Stimulated activated CD4-positive, alpha-beta T cell treated with anti-CD3 and anti-CD28 coated beads, Interleukin-15, amount 100 ng/mL, for 1 hour (primary cell): ENCODE data around the gene LRRC18.

Experiments
- DNase-seq, 2 donors: peaks; one replicate each; pipeline ENCODE4 v3.0.0-alpha.2; 2020; ENCODE audit warnings: low read depth in 1 of 2, low spot score in 1 of 2

Gene LRRC18

DNA sequence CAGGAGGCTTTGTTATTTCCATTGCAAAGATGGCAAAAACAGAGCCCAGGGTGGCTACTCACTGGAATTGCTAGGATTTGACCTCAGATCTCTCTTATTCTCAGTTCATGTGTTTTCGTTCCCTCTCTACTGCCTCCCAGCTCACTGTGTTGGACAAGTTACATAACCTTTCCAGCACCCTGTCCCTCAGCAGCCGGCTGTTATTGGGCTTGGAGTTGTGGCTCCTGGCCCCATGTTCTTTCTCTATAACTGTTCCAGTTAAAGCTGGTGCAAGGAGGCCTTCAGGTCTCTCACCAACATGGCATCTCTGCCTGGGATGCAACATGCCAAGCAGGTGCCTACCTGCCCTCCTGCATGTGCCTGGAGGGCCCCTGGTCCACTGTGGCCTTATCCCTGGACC is 56.8 kb downstream of the LRRC18 start:
- no peak for DNase-seq

DNA sequence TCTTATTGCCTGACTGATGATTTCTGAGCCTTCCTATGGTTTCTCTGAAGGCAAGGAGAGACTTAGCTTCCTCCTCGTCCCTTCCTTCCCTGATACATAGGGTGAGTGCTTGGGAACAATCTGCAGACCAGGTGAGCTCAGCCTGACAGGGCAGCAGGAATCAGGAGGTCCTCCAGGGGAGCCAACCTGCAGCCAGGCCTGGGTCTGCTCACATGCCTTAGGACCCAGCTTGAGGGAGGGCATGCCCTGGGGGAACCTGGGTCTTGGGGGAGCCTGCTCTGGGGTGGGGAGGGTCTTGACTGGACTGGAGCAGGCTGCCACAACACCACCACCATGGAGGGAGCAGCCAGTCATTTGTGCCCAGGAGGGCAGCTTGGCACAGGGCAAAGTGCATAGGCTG is 57.7 kb downstream of the LRRC18 start:
- DNase-seq = no peak

DNA sequence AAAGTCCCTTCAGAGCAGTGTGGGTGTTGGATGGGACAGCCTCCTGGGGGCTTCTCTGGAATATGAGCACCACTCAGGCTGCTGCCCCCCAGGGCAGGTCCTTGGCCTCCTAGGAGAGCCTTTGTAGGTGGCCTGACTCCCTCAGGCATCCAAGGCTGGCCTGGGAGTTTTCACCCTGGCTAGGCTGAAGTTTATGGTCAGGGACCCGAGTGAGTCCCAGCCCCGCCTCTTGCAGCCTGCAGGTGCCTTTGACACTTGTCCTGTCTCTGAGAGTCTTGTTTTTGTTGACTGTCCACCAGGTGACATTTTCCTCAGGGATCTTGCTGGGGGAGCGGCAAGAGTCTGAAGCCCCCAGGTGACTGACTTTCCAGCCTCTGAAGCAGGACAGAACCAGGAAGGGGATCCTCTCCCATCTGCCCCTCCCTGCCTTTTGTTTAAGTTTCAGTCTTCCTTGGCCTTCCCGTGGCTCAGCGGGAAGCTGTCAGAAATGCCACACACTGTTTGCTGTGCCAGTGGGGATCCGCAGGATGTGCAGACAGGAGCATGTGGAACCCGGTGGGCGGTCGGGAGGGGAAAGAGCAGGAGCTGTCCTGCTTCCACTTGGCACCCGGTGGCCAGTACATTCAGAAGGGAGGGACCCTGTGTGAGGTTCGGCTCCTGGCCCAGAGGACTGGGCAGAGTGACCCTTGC is 59.5 kb downstream of the LRRC18 start:
- no peak for DNase-seq

DNA sequence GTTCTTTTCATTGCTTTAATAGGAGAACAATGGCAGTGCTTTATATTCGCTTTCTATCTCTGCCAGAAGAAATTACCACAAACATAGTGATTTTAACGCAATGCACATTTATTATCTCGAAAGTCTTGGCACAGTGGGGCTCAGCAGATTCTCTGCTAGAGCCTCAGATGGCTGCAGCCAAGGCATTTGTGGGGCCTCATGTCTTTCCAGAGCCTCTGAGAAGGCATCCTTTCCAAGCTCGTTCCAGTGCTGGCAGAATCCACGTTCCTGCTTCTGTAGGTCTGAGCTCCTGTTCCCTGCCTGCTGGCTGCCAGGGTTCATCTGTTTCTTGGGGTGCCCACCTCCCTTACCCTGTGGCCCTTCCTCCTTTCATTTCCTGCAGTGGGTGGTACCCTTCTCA is 60.2 kb downstream of the LRRC18 start:
- DNase-seq = no peak

DNA sequence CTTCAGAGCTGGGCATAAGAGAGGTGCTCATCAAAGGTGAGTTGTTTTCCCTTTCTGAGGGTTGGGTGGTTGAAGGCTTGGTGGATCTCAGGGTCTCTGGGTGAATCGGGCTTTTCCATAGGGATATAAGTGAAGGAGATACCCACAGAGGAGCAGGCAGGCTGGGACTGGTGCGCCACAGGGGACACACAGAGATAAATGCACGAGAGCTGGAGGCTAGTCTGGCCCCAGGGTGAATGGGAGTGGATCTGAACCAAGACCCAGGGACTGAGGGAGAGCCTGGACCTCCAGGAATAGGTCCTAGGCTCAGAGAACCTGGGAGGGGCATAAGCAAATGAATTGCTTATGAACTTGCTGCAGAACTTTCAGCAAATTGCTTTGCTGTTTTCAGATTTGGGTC is 61.5 kb downstream of the LRRC18 start:
- no peak for DNase-seq

DNA sequence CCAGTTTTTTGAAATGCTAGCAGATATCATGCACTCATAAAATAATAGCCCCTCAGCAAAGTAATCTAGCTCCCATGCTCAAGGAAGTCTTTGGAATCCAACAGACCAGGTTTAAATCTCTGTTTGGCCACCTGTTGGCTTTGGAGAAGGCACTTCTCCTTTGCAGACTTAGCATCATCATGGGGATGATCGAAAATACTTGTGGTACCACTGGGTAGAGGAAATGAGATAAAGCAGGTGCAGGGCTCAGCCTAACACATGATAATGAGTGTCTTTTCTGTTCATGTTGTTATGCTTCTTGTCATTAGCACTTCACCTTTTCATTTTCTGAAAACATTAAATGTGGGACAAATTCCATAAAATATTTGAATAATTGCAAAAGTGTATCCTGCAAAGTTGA is 67.4 kb downstream of the LRRC18 start:
- DNase-seq = no peak
